Breast epithelium (tissue), 3 donors: ENCODE results near the gene C12orf42.

Source experiments
- CTCF ChIP-seq, 3 donors: fragments of 450-650 bp; IDR thresholded peaks; one replicate each; pipeline ENCODE4 v1.5.1; 2016 to 2017; ENCODE audit warnings: antibody characterized with exemption in 3 of 3, mild to moderate bottlenecking in 3 of 3, moderate library complexity in 3 of 3
- POLR2AphosphoS5 ChIP-seq, 3 donors: sonication (generic); formaldehyde crosslinking; IDR thresholded peaks; one replicate each; pipeline ENCODE4 v1.6.1; 2017; ENCODE audit warnings: antibody characterized with exemption in 3 of 3

- TF ChIP-seq CTCF (IDR thresholded peaks at IDR 0.05) (no peak), POLR2AphosphoS5 (IDR thresholded peaks at IDR 0.05) (no peak)
Observed at GRCh38 chr12:103442822-103443221, 52.9 kb downstream of the C12orf42 start.
